Nephron progenitor cell (in vitro differentiated cells): ENCODE measurements around the gene CALML4.

ENCODE experiments used
- DNase-seq: peaks from one replicate; pipeline ENCODE4 v3.0.0; 2021
- H3K27ac Mint-ChIP-seq: 2 replicates; pipeline ENCODE4 v1.8.0; 2021; ENCODE audit warnings: mild to moderate bottlenecking, moderate library complexity, mixed read lengths
- H3K27me3 Mint-ChIP-seq: 2 replicates; pipeline ENCODE4 v1.8.0; 2021; ENCODE audit warnings: mild to moderate bottlenecking, low read depth, mixed read lengths; ENCODE audit not compliant: poor library complexity
- H3K36me3 Mint-ChIP-seq: 2 replicates; pipeline ENCODE4 v1.8.0; 2021; ENCODE audit warnings: low read depth, mixed read lengths
- H3K4me1 Mint-ChIP-seq: 2 replicates; pipeline ENCODE4 v1.8.0; 2021; ENCODE audit warnings: mixed read lengths
- H3K4me3 Mint-ChIP-seq: 2 replicates; pipeline ENCODE4 v1.8.0; 2021; ENCODE audit warnings: mild to moderate bottlenecking, moderate library complexity, mixed read lengths
- H3K9me3 Mint-ChIP-seq: 2 replicates; pipeline ENCODE4 v1.8.0; 2021; ENCODE audit warnings: mild to moderate bottlenecking, moderate library complexity, mixed read lengths
- CTCF ChIP-seq: fragments of 200-600 bp; sonication (generic); IDR thresholded peaks from 2 replicates; pipeline ENCODE4 v1.5.0; 2021; ENCODE audit warnings: antibody characterized with exemption

The CALML4 gene

GRCh38 chr15:68204776-68205557 lies at the start of gene CALML4:
CALML4 (minus strand) TSS chr15:68205332; CDS start chr15:68205247, 85 bp downstream.
- no peaks in the 10 kb centered on the region for H3K36me3 Mint-ChIP-seq
- H3K9me3 Mint-ChIP-seq = no peaks in the 10 kb centered on the region
- peak within 1 kb of the TSS; percentile 82 for H3K27ac Mint-ChIP-seq
- peaks cover 67% of the 10 kb centered on the region for H3K4me1 Mint-ChIP-seq
- peaks cover 6% of the 10 kb centered on the region for H3K27me3 Mint-ChIP-seq
- no peak for TF ChIP-seq CTCF
- DNase-seq = peak; percentile 56
- H3K4me3 Mint-ChIP-seq = peak within 1 kb of the TSS; percentile 48

- peak; percentile 30 for DNase-seq
- no peaks in the 10 kb centered on the region for H3K4me1 Mint-ChIP-seq
- H3K27me3 Mint-ChIP-seq = peaks cover 20% of the 10 kb centered on the region
- no peak overlapping the region for H3K4me3 Mint-ChIP-seq
- no peaks in the 10 kb centered on the region for H3K36me3 Mint-ChIP-seq
- H3K27ac Mint-ChIP-seq = no peak overlapping the region
- TF ChIP-seq CTCF = peak; percentile 89
- peaks cover 14% of the 10 kb centered on the region for H3K9me3 Mint-ChIP-seq
These were observed 47.9 kb upstream of the CALML4 start for GRCh38 chr15:68252925-68253534.

GRCh38 chr15:68249058-68249713 lies 44.1 kb upstream of the CALML4 start:
- H3K27me3 Mint-ChIP-seq = no peaks in the 10 kb centered on the region
- no peaks in the 10 kb centered on the region for H3K4me1 Mint-ChIP-seq
- no peak overlapping the region for H3K4me3 Mint-ChIP-seq
- peaks cover 43% of the 10 kb centered on the region for H3K9me3 Mint-ChIP-seq
- peaks cover 16% of the 10 kb centered on the region for H3K36me3 Mint-ChIP-seq
- H3K27ac Mint-ChIP-seq = no peak overlapping the region
- no peak for TF ChIP-seq CTCF
- no peak for DNase-seq

GRCh38 chr15:68244235-68244634 lies 39.1 kb upstream of the CALML4 start:
- Mint-ChIP-seq H3K4me3 (no peak overlapping the region), H3K4me1 (no peaks in the 10 kb centered on the region), H3K27me3 (peaks cover 4% of the 10 kb centered on the region), H3K36me3 (peaks cover 33% of the 10 kb centered on the region), H3K9me3 (peaks cover 67% of the 10 kb centered on the region), H3K27ac (no peak overlapping the region)
- TF ChIP-seq CTCF = no peak
- DNase-seq = no peak

- DNase-seq = no peak
- Mint-ChIP-seq H3K9me3 (peaks cover 58% of the 10 kb centered on the region), H3K36me3 (peaks cover 31% of the 10 kb centered on the region), H3K4me3 (no peak overlapping the region), H3K4me1 (no peaks in the 10 kb centered on the region), H3K27ac (no peak overlapping the region), H3K27me3 (peaks cover 11% of the 10 kb centered on the region)
- TF ChIP-seq CTCF = no peak
These were observed 36.2 kb upstream of the CALML4 start for GRCh38 chr15:68241088-68241935.
